RWPE1 (cell line): ENCODE data around the gene C2orf74.
"Not testable (repeated sequence)": the region's sequence is repeated elsewhere in the genome, so short reads cannot be mapped to it uniquely, and the experiment has no call there.

Experiments
- CTCF ChIA-PET: fragments of 350-600 bp; sonication (Branson Sonifier 250); formaldehyde crosslinking; extraction: SDS; loops from one replicate; lab custom pipeline; 2021; lab: Yijun Ruan, JAX
- POLR2A ChIA-PET: fragments of 400-600 bp; formaldehyde crosslinking; extraction: SDS; loops from one replicate; lab custom pipeline; 2020; ENCODE audit warnings: antibody characterized with exemption; ENCODE audit not compliant: low non-redundant PET; lab: Yijun Ruan, JAX
- DNase-seq: peaks from one replicate; pipeline ENCODE4 v3.0.0; 2012; ENCODE audit warnings: low spot score
- H3K27ac ChIP-seq: fragments of 450-650 bp; 2 replicates; pipeline ENCODE4 v1.5.1; 2017
- TF ChIP-seq, protein P1 (sequence below): fragments of 450-650 bp; conservative IDR thresholded peaks from 2 replicates; pipeline ENCODE4 v1.5.1; 2017; ENCODE audit warnings: low read depth, mild to moderate bottlenecking

The C2orf74 gene

DNA sequence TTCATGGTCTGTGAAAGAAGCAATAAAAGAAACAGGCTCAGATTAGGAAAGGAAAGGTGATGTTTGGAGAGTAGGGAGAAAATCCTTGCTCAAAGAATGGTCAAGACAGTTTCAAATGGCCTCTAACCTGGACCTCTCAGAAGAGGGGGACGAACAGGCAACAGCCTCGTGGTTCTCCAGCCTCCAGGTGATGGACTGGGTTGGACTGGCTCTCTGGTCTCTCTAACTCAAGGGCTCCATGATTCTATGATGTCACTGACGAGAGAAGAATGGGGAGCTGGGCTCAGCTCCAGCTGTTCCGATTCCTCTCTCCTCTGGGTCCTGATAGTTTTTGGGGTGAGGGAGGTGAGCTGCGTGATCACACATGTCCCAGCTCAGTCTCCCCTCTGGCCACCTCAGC is at the start of gene C2orf74:
TSS of gene C2orf74 (plus strand) at position 301 of the 400 bp plus-strand sequence. CDS start 327 bp downstream, outside the sequence.
- TF ChIP-seq, protein P1, sequence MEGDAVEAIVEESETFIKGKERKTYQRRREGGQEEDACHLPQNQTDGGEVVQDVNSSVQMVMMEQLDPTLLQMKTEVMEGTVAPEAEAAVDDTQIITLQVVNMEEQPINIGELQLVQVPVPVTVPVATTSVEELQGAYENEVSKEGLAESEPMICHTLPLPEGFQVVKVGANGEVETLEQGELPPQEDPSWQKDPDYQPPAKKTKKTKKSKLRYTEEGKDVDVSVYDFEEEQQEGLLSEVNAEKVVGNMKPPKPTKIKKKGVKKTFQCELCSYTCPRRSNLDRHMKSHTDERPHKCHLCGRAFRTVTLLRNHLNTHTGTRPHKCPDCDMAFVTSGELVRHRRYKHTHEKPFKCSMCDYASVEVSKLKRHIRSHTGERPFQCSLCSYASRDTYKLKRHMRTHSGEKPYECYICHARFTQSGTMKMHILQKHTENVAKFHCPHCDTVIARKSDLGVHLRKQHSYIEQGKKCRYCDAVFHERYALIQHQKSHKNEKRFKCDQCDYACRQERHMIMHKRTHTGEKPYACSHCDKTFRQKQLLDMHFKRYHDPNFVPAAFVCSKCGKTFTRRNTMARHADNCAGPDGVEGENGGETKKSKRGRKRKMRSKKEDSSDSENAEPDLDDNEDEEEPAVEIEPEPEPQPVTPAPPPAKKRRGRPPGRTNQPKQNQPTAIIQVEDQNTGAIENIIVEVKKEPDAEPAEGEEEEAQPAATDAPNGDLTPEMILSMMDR = no peak
- CTCF ChIA-PET = no interaction called here
- DNase-seq = no peak
- POLR2A ChIA-PET = no interaction called here
- H3K27ac ChIP-seq = no peak within 1 kb of the TSS

DNA sequence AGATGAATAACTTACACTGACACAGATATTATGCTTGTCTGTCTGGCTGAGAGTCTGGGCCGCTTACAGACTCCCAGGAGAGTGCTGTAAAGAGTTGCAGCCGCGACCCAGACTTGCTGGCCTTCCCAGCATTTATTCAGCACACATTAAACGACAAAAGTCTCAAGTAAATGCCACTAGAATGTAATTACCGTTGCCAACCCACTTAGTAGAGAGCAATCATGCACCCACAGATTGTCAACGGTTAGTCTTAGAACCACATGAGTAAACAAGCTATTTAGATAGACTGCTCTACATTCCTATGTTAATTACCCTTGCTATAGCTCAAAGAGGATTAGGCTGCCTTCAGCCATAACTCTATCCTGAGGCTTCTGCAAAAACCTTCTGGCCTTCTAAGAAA is 47.8 kb upstream of the C2orf74 start:
- ChIA-PET POLR2A (no interaction called here), CTCF (interaction anchor here (0.6 kb wide), 1 partner anchor 13 kb away, joined by 3 read pairs; no protein-coding TSS in a partner anchor)
- DNase-seq = no peak
- TF ChIP-seq, protein P1 = no peak
- H3K27ac ChIP-seq = no peak overlapping the region

DNA sequence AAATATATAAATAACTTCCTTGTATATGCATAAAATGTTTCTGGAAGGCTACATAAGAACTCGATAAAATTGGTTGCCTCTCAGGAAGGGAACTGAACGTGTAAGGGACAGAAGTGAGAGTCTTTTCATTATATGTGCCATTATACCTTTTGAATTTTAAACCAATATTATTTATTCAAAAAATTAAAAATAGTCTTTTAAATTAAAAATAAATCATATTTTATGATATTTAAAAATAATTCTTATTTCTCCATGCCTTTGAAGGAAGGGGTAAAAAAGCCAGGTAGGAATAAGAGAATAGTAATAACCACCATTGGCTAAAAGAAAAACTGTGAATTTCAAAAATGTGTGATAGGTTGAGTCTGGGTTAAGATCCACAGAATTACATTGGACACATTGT is 45.7 kb upstream of the C2orf74 start:
- no peak overlapping the region for H3K27ac ChIP-seq
- TF ChIP-seq, protein P1 = no peak
- ChIA-PET POLR2A (no interaction called here), CTCF (no interaction called here)
- DNase-seq = no peak

DNA sequence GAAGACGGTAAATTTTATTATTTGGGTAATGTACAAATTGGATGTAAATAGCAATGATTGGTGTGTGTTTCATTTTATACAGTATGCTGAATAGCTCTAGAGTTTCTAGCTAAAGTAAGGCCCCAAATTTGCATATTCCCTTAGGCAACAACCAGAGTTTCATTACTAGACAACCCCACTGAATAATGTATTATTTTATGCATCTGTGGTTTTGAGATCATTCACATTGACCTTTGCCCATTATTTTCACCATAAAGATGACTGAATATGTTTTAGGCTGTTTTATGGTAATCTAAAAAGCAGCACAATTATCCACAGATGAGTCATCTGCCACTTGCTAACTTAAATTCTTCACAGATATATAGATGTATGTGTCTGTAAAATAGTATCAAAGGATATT is 44.5 kb upstream of the C2orf74 start:
- TF ChIP-seq, protein P1 = no peak
- DNase-seq = no peak
- POLR2A ChIA-PET = no interaction called here
- H3K27ac ChIP-seq = no peak overlapping the region
- CTCF ChIA-PET = no interaction called here

DNA sequence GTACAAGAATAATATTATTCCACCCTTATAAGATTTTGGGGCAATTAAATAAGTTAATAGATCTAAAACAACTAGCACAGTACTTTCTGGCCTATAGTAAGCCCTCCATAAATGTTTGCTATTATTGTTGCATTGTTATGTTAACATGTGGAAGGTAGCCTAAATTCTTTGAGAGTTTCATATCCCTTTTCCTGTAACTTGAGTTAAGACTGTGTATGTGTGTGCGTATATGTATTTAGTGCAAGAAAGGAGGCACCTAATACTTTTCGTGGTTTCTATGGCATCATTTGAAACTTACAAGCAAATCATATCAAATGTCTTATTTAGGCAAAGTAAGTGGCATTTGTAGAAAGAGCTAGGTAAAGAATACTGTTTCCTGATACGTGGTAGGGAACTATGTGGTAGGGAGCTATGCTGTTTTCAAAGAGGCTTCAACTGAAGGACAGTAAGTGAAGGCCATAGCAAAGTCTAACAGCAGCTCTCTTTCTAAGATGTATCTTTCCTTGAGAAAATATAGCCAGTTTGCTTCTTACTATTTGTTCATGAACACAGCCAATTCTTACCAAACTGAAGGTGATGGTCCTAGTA is 36.8 kb upstream of the C2orf74 start:
- TF ChIP-seq, protein P1 = no peak
- ChIA-PET POLR2A (no interaction called here), CTCF (interaction anchor here (1.2 kb wide), 1 partner anchor 11 kb away, joined by 3 read pairs; no protein-coding TSS in a partner anchor)
- H3K27ac ChIP-seq = no peak overlapping the region
- no peak for DNase-seq

DNA sequence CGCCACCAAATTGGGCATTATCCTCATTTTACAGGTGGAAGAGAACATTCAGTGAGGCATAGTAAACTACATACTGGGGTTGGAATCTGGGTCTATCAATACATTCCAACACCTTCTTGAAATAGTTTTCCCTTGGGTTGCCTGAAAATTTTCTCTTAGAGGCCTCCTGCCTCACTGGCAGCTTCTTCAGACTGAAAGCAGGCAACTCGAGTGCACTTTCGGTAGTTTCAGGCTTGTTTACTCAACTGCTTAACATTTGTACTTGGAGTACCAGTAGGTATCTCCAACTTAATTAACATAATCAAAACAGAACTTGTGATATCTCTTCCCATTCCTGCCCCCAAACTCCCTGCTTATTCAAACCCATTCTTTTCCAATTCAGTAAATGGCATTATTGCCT is 36.2 kb upstream of the C2orf74 start:
- no peak overlapping the region for H3K27ac ChIP-seq
- POLR2A ChIA-PET = no interaction called here
- TF ChIP-seq, protein P1 = no peak
- DNase-seq = no peak
- CTCF ChIA-PET = no interaction called here

DNA sequence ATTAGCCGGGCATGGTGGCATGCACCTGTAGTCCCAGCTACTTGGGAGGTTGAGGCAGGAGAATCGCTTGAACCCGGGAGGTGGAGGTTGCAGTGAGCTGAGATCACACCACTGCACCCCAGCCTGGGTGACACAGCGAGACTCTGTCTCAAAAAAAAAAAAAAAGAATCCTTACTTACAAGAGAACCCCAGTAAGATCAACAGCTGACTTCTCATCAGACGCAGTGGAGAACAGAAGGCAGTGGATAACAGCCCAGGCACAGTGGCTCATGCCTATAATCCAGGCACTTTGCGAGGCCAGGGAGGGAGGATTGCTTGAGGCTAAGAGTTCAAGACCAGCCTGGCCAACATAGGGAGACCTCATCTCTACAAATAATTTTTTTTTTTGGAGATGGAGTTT is 33.9 kb upstream of the C2orf74 start:
- CTCF ChIA-PET = interaction anchor here (0.7 kb wide), 1 partner anchor 14 kb away, joined by 3 read pairs; no protein-coding TSS in a partner anchor

More for the DNA sequence above, 33.9 kb upstream of the C2orf74 start:
- H3K27ac ChIP-seq, POLR2A ChIA-PET, DNase-seq: not testable (repeated sequence)
